Effector memory CD8-positive, alpha-beta T cell (primary cell): Measurements from ENCODE around the gene OVCH2.

Source experiments
- ATAC-seq: fragments of 150-1000 bp; cut with Tn5 transposase; replicated peaks from 2 replicates; pipeline ENCODE4 v1.10.0; 2021; ENCODE audit warnings: mild to moderate bottlenecking, moderate library complexity
- DNase-seq, 3 experiments: peaks; one replicate each; pipeline ENCODE4 v3.0.0; 2021
- H3K27ac Mint-ChIP-seq, 2 donors: one replicate each; pipeline ENCODE4 v1.8.0; 2022; ENCODE audit warnings: mild to moderate bottlenecking in 2 of 2, mixed read lengths in 2 of 2, moderate library complexity in 2 of 2
- H3K27me3 Mint-ChIP-seq, 2 donors: one replicate each; pipeline ENCODE4 v1.8.0; 2022; ENCODE audit warnings: mixed read lengths in 2 of 2
- H3K36me3 Mint-ChIP-seq: one replicate; pipeline ENCODE4 v1.8.0; 2022; ENCODE audit warnings: mild to moderate bottlenecking, moderate library complexity, mixed read lengths; ENCODE audit not compliant: insufficient read depth
- H3K4me1 Mint-ChIP-seq, 2 donors: one replicate each; pipeline ENCODE4 v1.8.0; 2022; ENCODE audit warnings: low read depth in 2 of 2, mixed read lengths in 2 of 2
- H3K4me3 Mint-ChIP-seq, 2 donors: one replicate each; pipeline ENCODE4 v1.8.0; 2022; ENCODE audit warnings: mild to moderate bottlenecking in 2 of 2, mixed read lengths in 2 of 2, moderate library complexity in 2 of 2
- H3K9me3 Mint-ChIP-seq, 2 donors: one replicate each; pipeline ENCODE4 v1.8.0; 2022; ENCODE audit warnings: mixed read lengths in 2 of 2

The OVCH2 gene

GRCh38 chr11:7686761-7687160, 19.5 kb downstream of the OVCH2 start:
- Mint-ChIP-seq H3K9me3 (no peaks in the 10 kb centered on the region), H3K27me3 (peaks cover 29 to 42% of the 10 kb centered on the region in 2 donors), H3K27ac (no peak overlapping the region), H3K36me3 (no peaks in the 10 kb centered on the region), H3K4me3 (no peak overlapping the region), H3K4me1 (no peaks in the 10 kb centered on the region)
- DNase-seq (no peak), ATAC-seq (no peak)

- Mint-ChIP-seq H3K27me3 (peaks cover 35 to 37% of the 10 kb centered on the region in 2 donors), H3K36me3 (no peaks in the 10 kb centered on the region), H3K27ac (no peak overlapping the region), H3K9me3 (no peaks in the 10 kb centered on the region), H3K4me1 (no peaks in the 10 kb centered on the region), H3K4me3 (no peak overlapping the region)
- ATAC-seq (no peak), DNase-seq (no peak)
Observed at GRCh38 chr11:7683571-7683970, 22.7 kb downstream of the OVCH2 start.

DNA sequence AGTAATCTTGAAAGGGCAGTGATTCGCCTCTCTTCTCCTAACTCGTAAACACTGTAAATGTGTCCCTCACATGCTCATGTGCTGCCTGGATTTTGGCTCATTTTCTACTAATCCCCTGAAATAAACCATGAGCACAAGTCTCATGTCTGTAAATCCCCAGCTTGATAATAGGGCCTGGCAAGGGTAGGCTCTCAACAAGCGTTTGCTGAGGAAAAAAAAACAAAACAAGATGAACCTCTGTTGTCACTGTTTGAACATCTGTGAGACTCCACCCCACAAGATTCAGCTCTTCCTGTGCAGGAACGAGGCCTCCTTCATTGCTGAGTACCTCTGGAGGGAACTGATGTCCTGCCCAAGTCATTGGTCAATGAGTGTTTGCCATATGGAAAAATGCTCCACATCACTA, 28.5 kb downstream of the OVCH2 start:
- no peaks in the 10 kb centered on the region for H3K9me3 Mint-ChIP-seq
- DNase-seq (no peak), ATAC-seq (no peak)
- no peak overlapping the region for H3K4me3 Mint-ChIP-seq
- H3K27ac Mint-ChIP-seq: no peak overlapping the region
- peaks cover 0 to 5% of the 10 kb centered on the region in 2 donors for H3K4me1 Mint-ChIP-seq
- H3K36me3 Mint-ChIP-seq: no peaks in the 10 kb centered on the region
- H3K27me3 Mint-ChIP-seq: peaks cover 73 to 82% of the 10 kb centered on the region in 2 donors

GRCh38 chr11:7677071-7677470, 29.2 kb downstream of the OVCH2 start:
- no peak overlapping the region for H3K4me3 Mint-ChIP-seq
- H3K36me3 Mint-ChIP-seq: no peaks in the 10 kb centered on the region
- H3K27me3 Mint-ChIP-seq: peaks cover 81 to 89% of the 10 kb centered on the region in 2 donors
- H3K27ac Mint-ChIP-seq: no peak overlapping the region
- ATAC-seq (no peak), DNase-seq (no peak)
- H3K9me3 Mint-ChIP-seq: no peaks in the 10 kb centered on the region
- H3K4me1 Mint-ChIP-seq: peaks cover 0 to 7% of the 10 kb centered on the region in 2 donors

GRCh38 chr11:7675631-7676030, 30.6 kb downstream of the OVCH2 start:
- H3K4me1 Mint-ChIP-seq: peaks cover 0 to 7% of the 10 kb centered on the region in 2 donors
- ATAC-seq (no peak), DNase-seq (no peak)
- no peak overlapping the region for H3K4me3 Mint-ChIP-seq
- no peaks in the 10 kb centered on the region for H3K9me3 Mint-ChIP-seq
- H3K27ac Mint-ChIP-seq: no peak overlapping the region
- H3K27me3 Mint-ChIP-seq: peaks cover 82 to 94% of the 10 kb centered on the region in 2 donors
- no peaks in the 10 kb centered on the region for H3K36me3 Mint-ChIP-seq

DNA sequence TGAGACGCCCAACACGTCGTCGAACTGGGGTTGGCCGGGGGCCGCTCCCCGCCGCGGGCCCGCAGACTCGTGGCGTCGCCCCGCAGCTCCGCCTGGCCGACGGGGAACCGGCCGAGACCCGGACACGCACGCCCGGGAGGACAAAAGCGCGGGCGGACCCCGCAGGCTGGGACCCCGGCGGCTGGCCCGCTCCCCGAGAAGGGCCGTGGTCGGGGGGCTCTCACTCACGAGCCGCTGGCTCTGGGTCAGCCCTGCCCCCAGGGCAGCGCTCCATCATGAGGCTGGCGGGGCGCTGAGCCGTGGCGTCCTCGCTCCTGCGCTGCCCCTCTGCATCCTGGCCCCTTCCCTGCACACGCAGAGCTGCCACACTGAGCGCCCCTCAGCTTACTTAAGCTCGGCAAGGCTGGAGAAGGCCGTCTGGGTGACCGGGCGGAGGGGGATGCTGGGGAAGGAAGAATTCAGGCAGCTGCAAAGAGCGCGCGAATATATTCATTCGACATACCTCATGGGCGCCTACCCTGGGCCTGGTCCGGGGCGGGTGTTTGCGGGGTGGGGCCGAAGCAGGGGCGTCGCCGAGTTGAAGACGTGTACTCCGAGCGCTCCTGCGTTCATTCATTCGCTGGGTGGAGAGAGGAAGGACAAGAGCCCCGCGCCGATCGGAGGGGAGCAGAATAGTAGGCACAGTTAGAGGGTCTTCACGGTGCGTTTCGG, 32.4 kb downstream of the OVCH2 start:
- Mint-ChIP-seq H3K27me3 (peaks cover 78 to 88% of the 10 kb centered on the region in 2 donors), H3K4me1 (peaks cover 0 to 7% of the 10 kb centered on the region in 2 donors), H3K36me3 (no peaks in the 10 kb centered on the region), H3K27ac (no peak overlapping the region), H3K4me3 (peak overlapping the region; percentile 61 to 67), H3K9me3 (no peaks in the 10 kb centered on the region)
- ATAC-seq (peak; percentile 44), DNase-seq (no peak)

GRCh38 chr11:7672960-7673723, 33.1 kb downstream of the OVCH2 start, which contains the start of gene CYB5R2:
TSS of gene CYB5R2 (minus strand) at chr11:7673500. CDS start at chr11:7672825, 675 bp downstream.
- Mint-ChIP-seq H3K36me3 (no peaks in the 10 kb centered on the region), H3K27ac (no peak within 1 kb of the TSS), H3K9me3 (no peaks in the 10 kb centered on the region), H3K27me3 (peaks cover 75 to 84% of the 10 kb centered on the region in 2 donors), H3K4me3 (peak within 1 kb of the TSS; percentile 61 to 67), H3K4me1 (peaks cover 0 to 7% of the 10 kb centered on the region in 2 donors)
- DNase-seq (no peak), ATAC-seq (peak; percentile 17)

- Mint-ChIP-seq H3K9me3 (no peaks in the 10 kb centered on the region), H3K27me3 (peaks cover 68 to 77% of the 10 kb centered on the region in 2 donors)
- ATAC-seq: no peak
Observed at GRCh38 chr11:7672276-7672959, 33.9 kb downstream of the OVCH2 start.

GRCh38 chr11:7671347-7672215, 34.7 kb downstream of the OVCH2 start:
- H3K36me3 Mint-ChIP-seq: no peaks in the 10 kb centered on the region
- no peak overlapping the region for H3K4me3 Mint-ChIP-seq
- no peak overlapping the region for H3K27ac Mint-ChIP-seq
- no peaks in the 10 kb centered on the region for H3K9me3 Mint-ChIP-seq
- ATAC-seq: no peak
- H3K27me3 Mint-ChIP-seq: peaks cover 59 to 69% of the 10 kb centered on the region in 2 donors
- DNase-seq: no peak
- peaks cover 0 to 7% of the 10 kb centered on the region in 2 donors for H3K4me1 Mint-ChIP-seq

More at GRCh38 chr11:7672276-7672959, 33.9 kb downstream of the OVCH2 start:
- Mint-ChIP-seq H3K36me3 (no peaks in the 10 kb centered on the region), H3K27ac (no peak overlapping the region), H3K4me1 (peaks cover 0 to 7% of the 10 kb centered on the region in 2 donors), H3K4me3 (peak overlapping the region in 1 of 2 donors; percentile 53)
- DNase-seq: no peak

DNA sequence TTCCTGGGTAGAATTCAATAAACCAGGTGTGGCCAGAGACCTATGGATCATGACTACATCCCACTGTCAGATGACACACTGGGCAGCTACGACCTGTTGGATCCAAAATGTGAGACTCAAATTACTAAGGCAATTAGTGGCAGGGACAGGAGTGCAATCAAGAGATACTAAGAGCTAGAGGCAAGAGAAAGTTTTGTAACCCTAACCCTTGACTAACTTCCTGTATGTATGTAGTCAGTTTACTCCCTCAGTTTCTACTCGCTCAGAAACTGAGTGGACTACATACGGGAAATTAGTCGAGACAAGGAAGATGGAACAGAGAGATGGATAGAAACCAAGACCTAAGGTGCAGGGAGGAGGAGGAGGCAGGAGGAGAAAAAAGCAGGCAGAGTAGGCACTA, 35.6 kb downstream of the OVCH2 start:
- Mint-ChIP-seq H3K27ac (no peak overlapping the region), H3K4me3 (no peak overlapping the region), H3K36me3 (no peaks in the 10 kb centered on the region), H3K9me3 (no peaks in the 10 kb centered on the region), H3K27me3 (peaks cover 50 to 66% of the 10 kb centered on the region in 2 donors), H3K4me1 (peaks cover 0 to 10% of the 10 kb centered on the region in 2 donors)
- DNase-seq (no peak), ATAC-seq (no peak)

GRCh38 chr11:7668911-7669310, 37.4 kb downstream of the OVCH2 start:
- Mint-ChIP-seq H3K36me3 (no peaks in the 10 kb centered on the region), H3K27ac (no peak overlapping the region), H3K4me1 (peaks cover 0 to 8% of the 10 kb centered on the region in 2 donors)

DNA sequence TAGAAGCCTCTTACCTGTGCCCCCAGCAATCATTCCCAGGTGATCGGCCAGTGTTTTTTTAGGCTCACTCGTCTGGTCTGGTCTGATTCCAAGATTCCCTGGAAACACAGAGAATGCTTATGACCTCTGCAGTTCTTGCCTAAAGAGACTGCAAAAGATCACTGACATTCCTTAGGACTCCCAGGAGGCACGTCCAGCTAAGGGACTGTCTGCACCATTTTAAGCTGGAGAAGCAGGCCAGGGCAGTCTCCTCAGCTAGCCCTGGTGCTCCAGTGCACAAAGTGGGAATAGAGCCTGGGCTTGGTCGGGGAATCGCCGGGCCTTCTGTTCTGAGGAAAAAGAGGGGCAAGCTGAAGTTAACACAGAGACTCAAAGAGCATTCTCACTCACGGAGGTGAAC, 37.8 kb downstream of the OVCH2 start:
- Mint-ChIP-seq H3K9me3 (no peaks in the 10 kb centered on the region), H3K4me3 (no peak overlapping the region), H3K27me3 (peaks cover 37 to 63% of the 10 kb centered on the region in 2 donors), H3K4me1 (peaks cover 0 to 6% of the 10 kb centered on the region in 2 donors), H3K36me3 (no peaks in the 10 kb centered on the region), H3K27ac (no peak overlapping the region)
- DNase-seq: no peak
- no peak for ATAC-seq

More at GRCh38 chr11:7668911-7669310, 37.4 kb downstream of the OVCH2 start:
- no peaks in the 10 kb centered on the region for H3K9me3 Mint-ChIP-seq
- H3K27me3 Mint-ChIP-seq: peaks cover 39 to 66% of the 10 kb centered on the region in 2 donors
- ATAC-seq (no peak), DNase-seq (no peak)
- no peak overlapping the region for H3K4me3 Mint-ChIP-seq
